ENCODE measurements around the gene PTBP3.
"Not testable (repeated sequence)": the region's sequence is repeated elsewhere in the genome, so short reads cannot be mapped to it uniquely, and the experiment has no call there.

Gene PTBP3

DNA sequence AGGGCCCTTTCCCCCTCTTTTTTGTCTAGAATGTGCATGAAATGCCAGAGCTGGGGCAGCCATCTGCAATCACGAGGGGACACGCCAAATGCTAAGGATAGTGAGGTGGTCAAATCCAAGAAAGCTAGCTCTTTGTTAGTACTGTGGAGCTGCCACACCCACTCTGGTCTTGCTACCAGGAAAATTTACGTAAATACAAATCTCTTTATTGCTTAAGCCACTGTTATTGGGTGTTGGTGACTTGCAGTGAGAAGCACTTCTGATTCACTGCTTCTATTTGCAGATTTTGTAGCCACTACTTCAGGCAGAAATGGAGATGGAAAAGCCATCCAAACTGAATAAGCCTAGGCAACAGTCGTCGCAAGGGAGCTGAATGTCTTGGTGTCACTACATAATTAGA is 132.7 kb downstream of the PTBP3 start:
- no peak for DNase-seq (ENCODE audit: low spot score)

DNA sequence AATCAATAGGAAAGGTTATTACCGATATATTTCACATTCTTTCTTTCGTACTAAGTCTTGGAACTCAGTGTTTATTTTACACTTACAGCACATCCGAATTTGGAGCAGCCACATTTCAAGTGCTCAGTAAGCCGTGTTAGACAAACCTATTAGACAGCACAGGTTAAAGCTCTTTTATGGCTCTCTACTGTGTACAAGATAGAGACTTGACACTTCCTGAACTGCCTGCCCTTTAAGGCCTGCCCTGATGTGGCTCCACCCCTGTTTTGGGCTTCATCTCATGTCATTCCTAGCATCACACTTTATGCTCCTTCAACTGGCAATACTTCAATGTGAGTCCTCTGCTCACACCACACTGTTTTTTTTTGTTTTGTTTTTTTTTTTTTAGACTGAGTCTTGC is 134.8 kb downstream of the PTBP3 start:
- no peak for DNase-seq (ENCODE audit: low spot score)

DNA sequence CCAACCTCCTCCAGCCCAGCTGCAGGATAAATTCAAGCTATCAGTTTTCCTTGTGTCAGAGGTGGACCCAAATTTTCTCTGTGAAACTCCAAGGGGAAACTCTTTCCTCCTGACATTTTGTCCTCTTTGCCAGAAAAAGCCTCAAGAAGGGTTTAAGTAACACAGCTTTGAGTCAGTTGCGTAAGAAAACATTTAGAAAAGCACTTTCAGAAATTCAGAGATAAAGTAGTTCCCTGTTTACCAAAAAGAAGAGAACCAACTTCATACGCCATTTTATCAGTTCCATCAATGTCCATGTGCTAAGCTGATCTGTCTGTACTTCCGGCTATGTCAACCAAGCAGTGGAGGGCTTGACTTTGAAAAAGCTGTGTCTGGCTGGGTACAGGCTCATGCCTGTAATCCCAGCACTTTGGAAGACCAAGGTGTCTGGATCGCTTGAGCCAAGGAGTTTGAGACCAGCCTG is 138.4 kb downstream of the PTBP3 start:
- DNase-seq (ENCODE audit: low spot score): no peak

DNA sequence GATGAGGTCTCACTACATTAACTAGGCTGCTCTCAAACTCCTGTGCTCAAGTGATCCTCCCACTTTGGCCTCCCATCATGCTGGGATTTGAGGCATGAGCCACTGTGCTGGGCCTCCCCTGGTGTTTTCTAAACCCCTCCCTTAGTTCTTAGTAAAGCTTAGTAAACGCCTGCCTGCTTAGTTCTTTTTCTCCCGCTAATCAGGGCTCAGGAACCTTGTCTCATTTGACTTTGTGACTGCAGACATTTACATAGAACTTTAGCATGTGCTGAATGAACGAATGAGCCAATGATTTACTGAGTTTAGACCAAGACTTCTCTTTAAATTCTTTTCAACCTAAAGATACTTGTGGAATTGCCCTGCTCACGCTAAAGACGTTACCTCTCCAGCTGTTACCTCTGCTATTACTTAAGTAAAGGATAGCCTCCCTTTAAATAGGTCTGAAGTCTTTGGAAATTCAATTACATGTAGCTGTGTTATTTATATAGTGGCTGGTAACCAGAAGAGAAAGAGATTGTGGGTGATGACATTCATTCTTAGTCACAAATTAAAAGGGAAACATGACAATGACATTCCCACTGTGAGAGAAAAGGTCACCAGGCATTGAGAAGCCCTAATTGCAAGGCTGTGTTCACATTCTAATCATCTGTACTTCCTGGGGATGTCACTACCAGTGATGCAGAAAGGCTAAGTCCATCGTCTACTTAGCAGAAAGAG is 139.7 kb downstream of the PTBP3 start:
- DNase-seq (ENCODE audit: low spot score): no peak

DNA sequence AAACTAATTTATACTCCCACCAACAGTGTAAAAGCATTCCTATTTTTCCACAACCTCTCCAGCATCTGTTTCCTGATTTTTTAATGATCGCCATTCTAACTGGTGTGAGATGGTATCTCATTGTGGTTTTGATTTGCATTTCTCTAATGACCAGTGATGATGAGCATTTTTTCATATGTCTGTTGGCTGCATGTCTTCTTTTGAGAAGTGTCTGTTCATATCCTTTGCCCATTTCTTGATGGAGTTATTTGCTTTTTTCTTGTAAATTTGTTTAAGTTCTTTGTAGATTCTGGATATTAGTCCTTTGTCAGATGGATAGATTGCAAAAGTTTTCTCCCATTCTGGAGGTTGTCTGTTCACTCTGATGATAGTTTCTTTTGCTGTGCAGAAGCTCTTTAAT is 143.1 kb downstream of the PTBP3 start:
- not testable (repeated sequence) for DNase-seq (ENCODE audit: low spot score)

DNA sequence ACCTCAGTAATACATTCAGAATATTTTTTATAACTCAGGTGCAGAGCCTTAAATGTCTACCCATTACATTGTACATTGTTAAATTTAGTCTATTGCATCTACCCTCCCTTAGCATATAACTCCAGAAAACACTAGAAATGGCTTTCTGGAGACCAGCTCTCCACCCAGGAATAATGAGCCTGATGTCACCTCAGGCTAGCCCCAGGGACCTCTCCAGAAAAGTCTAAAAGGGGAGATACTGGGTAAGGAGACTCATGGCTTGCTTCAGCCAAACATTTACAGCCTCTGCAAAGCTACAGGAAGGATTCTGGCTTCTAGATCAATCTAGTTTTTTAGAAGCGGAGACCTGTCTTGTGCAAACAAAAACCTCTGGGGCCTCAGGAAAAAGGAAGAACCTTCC is 144.5 kb downstream of the PTBP3 start:
- DNase-seq (ENCODE audit: low spot score): no peak

DNA sequence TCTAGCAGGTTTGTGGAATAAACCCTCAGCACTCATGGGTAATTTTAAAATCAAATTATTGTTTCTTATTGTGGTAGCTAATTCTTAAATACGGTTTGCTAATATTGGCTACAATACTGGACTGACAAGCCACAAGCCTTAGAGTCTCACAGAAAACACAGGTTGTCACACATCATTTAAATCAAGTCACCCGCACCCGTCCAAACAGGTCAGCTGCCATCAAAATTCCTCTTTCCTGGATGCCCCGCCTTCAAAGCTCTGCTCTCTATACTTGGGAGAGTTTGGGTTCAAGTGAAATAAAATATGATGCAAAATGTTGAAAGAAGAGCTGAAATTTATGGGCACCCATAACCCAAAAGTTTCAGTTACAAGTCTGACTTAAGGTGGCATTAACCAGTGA is 146.0 kb downstream of the PTBP3 start:
- DNase-seq (ENCODE audit: low spot score): no peak

DNA sequence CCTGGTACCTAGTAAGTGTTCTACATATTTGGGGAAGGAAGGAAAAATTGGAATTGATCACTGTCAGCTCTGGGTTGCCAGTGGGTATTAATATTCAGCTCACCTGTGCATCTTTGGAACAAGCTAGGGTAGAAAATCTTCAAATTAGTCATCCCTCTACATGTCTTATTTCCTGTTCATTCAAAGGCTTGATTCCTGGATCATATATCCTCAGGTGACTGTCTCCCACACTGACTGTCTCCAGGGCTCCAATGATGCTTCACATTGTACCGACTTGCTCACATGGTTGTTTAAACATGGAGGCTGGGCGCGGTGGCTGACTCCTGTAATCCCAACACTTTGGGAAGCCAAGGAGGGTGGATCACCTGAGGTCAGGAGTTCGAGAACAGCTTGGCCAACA is 146.7 kb downstream of the PTBP3 start:
- no peak for DNase-seq (ENCODE audit: low spot score)

DNA sequence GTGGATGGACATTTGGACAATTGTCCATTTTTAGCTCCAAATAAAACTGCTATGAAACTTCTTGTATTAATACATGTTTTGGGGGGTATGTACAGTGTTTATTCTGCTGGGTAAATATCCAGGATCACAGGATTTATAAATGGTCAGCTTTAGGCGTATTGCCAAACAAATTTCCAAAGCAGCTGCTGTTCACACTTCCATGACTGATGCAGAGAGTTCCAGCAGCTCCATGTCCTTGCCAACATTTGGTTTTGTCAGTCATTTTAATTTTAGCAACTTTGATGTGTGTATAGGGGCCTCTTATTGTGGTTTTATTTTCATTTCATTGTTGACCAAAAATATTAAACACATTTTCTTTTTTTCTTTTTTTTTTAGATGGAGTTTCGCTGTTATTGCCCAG is 148.5 kb downstream of the PTBP3 start:
- no peak for DNase-seq (ENCODE audit: low spot score)

DNA sequence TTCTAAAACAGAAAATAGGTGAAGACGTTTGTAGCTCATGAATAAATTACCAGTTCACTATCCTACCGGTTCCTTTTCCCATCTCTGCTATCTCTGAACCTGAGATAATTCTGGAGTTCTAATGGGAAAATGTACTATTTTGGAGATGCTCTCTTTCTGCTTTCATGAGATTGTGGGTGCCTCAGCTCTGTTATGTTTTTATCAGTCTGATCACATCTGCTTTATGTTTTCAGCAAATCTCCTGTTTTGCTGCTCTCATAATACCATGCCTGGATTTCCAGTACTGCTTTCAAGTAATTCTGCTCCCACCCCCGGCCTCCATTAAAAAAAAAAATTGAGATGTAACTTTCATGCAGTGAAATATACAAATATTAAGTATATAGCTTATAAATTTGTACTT is 149.2 kb downstream of the PTBP3 start:
- DNase-seq (ENCODE audit: low spot score): no peak

DNA sequence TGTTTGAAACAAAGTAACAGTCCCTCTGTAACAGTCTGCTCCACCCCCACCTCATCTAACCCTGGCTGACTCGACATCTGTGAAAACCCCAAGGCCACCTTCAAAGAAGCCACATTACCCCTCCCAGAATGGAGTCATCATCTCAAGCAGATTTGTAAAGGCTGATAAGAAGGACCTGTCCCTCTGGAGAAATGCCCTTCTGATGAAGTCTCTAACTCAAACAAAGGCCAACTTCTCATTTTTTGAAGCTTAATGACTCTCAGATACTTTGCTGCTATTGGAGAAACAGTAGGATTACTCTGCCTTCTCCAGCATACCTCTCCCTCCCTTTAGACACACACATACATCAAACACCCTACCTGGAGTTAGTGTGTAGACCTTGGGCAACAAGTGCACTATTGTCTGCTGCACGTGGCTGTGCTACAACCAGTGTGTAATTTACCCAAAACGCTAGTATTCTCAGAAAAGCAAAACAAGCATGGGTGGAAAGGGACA is 153.0 kb downstream of the PTBP3 start:
- no peak for DNase-seq (ENCODE audit: low spot score)

DNA sequence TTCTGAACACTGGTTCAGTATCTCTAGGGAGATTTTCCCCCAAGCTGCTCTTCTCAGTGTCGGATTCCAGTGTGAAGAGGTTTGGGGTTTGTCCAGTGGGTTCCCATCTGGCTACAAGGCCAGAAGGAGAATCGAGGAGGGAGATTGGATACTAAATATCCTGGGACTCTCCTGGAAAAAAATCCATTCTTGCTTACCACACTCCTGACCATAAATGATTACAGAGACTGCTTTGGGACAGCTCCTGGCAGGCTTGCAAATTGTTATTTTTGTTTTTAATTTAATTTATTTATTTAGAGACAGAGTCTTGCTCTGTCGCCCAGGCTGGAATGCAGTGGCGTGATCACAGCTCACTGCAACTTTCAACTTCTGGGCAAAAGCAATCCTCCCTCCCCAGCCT is 153.6 kb downstream of the PTBP3 start:
- DNase-seq (ENCODE audit: low spot score): no peak

DNA sequence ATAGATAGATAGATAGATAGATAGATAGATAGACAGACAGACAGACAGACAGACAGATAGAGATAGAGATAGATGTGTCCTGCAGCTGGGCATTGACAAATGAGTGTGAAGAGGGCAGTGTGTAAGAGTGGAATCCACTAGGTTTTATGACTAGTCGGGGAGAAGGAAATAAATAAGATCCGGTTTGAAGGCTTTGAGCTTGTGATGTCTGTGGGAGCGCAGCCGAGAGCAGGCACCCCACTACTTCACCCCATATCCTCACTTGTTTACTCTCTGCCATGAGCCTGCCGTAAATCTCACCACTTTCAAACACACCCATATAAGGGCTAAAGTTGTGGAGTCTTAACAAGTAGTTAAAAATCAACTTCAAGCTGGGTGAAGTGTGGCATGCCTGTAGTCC is 156.9 kb downstream of the PTBP3 start:
- DNase-seq (ENCODE audit: low spot score): no peak

DNA sequence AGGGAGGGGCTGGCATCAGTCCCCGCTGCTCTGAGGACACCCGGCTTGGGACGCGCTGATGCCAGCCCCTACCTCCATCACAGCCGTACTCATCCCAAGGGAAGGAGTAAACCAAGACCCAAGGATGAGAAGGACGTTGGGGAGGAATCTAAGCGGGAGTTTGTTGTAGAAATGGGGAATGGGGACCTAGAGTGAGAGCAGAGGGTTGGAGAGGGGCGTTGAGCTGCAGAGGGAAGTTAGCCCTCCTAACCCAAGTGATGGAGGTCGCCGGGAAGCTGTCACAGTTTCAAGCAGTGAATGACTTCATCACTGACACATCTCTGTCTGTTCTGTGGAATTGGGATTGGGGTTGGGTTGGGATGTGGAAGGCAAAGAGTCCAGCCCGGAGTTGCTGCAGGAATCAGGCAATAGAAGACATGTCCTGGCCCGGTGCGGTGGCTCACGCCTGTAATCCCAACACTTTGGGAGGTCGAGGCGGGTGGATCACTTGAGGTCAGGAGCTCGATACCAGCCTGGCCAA is 157.6 kb downstream of the PTBP3 start:
- DNase-seq (ENCODE audit: low spot score): no peak

DNA sequence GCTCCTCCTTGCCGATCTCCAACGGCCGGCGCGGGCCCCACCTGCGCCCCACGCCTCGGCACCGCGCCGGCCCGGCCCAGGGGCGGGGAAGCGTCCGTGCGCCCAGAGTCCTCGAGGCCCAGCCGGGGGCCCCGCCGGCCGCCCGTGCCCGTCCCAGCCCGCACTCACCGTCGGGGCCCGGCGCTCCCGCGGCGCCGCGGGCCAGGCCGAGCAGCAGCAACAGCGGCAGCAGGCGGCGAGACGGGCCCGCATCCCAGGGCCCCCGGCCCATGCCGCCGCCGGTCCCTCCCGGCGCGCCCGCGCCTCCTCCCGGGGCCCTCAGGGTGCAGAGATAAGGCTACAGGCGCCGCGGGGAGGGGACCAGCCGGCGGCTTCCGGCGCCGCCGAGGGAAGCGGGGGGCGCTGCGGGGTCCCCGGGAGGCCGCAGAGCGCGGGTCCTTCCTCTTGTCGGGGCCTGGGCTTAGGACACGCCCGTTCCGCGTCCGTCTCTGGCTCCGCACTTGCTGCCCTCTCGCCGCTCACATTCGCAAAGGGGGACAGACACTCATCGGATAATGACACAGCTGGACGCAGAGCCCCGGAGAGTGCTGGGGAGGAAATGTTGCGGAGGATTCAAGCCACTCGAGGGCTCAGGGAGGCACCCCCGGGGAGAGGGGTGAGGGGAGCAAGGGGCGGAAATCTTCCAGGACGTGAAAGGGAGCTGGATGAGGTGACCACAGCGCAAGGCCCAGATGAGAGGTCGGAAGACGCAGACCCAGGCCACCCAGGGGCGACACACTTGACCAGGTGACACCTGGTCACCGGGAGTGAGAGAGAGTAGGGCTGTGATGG is 158.2 kb downstream of the PTBP3 start, which contains the start of gene SUSD1:
SUSD1 (minus strand) TSS at position 333 of the 831 bp plus-strand sequence; CDS start at position 271, 62 bp downstream.
- DNase-seq (ENCODE audit: low spot score): peak; percentile 59

DNA sequence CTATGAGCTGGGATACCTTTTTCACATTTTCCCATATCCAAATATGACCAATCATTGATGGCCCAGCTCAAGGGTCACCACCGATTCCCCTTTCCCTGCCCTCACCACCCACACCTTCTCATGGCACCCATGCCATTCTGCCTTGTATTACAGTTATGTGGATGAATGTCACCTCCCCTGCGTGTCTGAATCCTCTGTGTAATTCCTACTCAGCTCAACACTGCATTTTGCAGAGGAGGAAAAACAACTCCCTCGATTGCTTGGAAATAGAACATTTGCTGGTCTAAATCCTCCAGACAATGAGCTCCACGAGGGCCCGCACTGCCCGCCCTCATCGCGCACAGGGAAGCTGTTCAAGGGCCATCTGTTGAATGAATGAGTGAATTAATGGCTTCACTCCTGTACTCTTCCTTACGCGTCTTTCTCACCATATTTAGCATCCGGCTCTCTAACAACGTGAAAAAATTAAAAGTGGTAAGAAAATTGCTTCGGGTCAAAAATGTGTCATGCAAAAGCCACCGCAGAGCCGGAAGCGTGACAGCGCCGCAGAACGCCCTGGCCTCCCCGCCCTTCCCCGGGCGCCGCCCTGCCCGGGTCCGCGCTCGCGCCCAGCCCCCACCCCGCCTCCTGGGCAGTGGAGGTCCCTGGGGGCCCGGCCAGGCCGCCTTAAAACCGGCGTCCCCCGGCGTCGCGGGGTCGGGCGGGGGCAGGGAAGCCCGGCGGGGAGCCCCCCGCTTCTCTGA is 159.0 kb downstream of the PTBP3 start:
- DNase-seq (ENCODE audit: low spot score): peak; percentile 57

DNA sequence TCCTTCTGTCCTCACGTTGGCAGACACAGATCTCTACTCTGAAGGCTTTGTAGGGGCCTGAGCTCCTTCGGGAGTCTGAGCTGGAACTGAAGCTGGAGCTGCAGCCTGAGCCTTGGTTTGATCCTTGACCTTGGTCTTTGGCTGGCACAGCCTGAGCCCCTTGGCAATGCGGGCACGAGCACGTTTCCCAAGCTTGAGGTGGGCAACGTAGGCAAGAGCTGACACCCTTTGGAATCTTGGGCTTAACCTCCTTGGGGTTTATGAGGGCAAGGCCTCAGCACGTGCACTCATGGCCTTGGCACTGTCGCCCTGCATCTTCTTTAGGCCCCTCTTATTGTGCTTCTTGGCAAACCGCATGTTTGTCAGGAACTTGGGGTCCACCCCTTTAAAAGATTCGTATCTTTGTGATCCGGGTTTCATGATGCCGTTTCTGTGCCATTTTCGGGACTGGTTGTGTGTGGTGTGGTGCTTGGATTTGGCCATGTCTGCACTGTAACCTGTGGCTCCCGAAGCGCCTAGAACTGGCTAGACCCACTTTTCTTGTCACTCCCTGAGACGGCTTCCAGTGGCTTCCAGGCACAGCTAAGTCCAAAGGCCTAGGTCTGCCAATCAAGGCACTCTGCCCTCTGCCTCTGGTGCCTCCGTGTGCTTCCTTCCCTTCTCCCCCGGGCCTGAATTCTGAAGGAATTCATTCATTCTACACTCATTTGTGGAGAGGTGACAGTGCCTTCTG is 159.8 kb downstream of the PTBP3 start:
- no peak for DNase-seq (ENCODE audit: low spot score)

DNA sequence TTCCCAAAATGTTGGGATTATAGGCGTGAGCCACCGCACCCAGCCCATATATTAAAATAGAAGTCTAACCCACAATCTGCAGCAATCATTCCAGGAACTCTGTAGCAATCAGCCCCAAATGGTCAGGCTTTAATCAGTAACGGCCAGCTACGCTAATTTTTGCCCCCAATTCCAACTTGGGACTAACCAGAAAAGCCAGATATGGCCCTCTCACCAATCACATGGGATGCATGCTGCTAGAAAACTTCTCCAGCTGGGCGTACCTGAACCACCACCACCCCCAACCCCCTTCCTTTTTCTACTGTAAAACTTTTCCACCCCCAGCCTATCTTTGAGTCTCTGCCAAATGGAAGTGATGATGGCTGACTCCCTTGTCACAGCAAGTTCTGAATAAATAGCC is 162.5 kb downstream of the PTBP3 start:
- no peak for DNase-seq (ENCODE audit: low spot score)

DNA sequence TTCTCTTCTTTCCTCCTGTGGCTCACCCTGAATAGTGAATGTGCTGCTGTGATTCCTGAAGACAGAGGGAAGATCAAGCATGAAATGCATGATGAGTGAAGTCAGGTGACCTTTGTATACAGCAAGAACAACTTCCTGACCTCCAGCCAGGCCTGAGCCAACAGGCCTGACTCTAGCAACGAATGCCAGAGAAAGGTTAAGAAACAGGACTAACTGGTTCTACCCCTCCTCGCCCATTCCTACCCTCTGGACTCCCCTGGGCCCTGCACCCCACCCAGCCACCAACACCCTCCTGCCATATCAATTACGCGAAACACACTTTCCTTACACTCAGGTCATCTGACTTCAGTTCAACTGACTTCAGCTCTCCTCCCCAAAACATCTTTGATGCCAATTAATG is 163.2 kb downstream of the PTBP3 start:
- DNase-seq (ENCODE audit: low spot score): no peak

DNA sequence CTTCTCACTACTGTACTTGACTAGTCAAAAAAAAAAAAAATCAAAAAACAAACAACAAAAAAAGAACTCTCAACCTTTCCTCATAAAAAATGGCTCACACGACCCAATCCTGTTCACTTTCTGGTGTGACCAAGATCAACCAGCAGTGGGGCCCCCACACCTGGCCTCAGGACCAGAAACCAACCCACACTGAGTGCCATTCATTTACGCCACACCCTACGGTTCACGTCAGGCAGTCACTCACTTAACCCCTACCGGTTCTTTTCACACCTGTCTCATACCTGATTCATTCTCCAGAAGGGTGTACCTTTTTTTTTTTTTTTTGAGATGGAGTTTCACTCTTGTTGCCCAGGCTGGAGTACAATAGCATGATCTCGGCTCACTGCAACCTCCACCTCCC is 164.1 kb downstream of the PTBP3 start:
- DNase-seq (ENCODE audit: low spot score): no peak

DNA sequence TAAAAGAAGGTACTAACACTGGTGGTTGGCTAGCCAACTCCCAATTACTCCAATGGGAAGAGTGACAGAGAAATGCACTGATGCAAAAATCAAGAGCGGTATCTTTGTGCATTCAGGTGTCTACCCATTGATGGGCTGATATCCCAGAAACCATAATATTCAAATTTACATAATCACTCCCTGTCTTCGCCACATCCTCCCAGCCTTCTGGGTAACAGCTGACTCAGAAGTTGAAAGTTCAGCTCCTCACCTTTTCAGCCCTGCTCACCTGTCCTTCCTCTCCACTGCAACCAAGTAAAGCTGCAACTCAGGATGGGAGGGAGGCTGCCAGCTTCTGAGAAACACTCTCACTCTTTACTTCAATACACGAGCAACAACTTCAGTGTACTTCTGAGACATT is 165.2 kb downstream of the PTBP3 start:
- DNase-seq (ENCODE audit: low spot score): no peak

Measured in germinal center (tissue), 1 donor.